Lower leg skin (tissue), 3 donors: ENCODE data around the gene UCKL1.

ENCODE experiments used
- CTCF ChIP-seq, 3 donors: fragments of 450-650 bp; IDR thresholded peaks; one replicate each; pipeline ENCODE4 v1.5.1; 2016; ENCODE audit warnings: antibody characterized with exemption in 3 of 3, mild to moderate bottlenecking in 3 of 3, moderate library complexity in 2 of 3
- POLR2A ChIP-seq, 2 donors: fragments of 450-650 bp; IDR thresholded peaks; one replicate each; pipeline ENCODE4 v1.6.1; 2016 to 2017; ENCODE audit warnings: antibody characterized with exemption in 2 of 2, mild to moderate bottlenecking in 1 of 2, moderate library complexity in 1 of 2

GRCh38 chr20:63963348-63963741 is 7.1 kb upstream of the UCKL1 start:
- TF ChIP-seq CTCF (IDR thresholded peaks at IDR 0.05) (no peak), POLR2A (IDR thresholded peaks at IDR 0.05) (no peak)
